ENCODE results near the gene ZNF407.

DNA sequence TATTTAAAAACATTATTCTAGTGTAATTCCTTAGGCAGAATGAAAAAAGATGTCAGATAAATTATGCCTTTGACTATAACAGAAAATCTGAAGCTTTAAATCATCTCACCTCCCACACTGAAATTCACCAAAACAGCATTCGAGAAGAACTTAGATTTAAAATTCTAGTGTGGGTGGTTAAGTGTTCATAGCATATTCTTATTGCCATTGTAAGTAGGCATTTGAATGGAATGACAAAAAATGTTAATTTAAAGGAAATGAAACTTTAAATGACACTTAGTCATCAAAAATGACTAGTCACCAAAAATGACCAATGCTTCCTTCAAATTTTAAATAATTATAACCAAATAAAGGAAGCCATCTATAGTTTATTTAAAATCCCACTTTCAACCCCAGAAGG, 7.0 kb upstream of the ZNF407 start:
- TF ChIP-seq, protein P1, sequence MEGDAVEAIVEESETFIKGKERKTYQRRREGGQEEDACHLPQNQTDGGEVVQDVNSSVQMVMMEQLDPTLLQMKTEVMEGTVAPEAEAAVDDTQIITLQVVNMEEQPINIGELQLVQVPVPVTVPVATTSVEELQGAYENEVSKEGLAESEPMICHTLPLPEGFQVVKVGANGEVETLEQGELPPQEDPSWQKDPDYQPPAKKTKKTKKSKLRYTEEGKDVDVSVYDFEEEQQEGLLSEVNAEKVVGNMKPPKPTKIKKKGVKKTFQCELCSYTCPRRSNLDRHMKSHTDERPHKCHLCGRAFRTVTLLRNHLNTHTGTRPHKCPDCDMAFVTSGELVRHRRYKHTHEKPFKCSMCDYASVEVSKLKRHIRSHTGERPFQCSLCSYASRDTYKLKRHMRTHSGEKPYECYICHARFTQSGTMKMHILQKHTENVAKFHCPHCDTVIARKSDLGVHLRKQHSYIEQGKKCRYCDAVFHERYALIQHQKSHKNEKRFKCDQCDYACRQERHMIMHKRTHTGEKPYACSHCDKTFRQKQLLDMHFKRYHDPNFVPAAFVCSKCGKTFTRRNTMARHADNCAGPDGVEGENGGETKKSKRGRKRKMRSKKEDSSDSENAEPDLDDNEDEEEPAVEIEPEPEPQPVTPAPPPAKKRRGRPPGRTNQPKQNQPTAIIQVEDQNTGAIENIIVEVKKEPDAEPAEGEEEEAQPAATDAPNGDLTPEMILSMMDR (conservative IDR thresholded peaks at IDR 0.05; ENCODE audit: low read depth in 2 of 2) = no peak
- TF ChIP-seq POLR2AphosphoS5 (IDR thresholded peaks at IDR 0.05; ENCODE audit: low read depth) = no peak
- TF ChIP-seq CREB1 (CRISPR knock-in tag; IDR thresholded peaks at IDR 0.05; ENCODE audit: low read depth) = no peak
- TF ChIP-seq, protein P2, sequence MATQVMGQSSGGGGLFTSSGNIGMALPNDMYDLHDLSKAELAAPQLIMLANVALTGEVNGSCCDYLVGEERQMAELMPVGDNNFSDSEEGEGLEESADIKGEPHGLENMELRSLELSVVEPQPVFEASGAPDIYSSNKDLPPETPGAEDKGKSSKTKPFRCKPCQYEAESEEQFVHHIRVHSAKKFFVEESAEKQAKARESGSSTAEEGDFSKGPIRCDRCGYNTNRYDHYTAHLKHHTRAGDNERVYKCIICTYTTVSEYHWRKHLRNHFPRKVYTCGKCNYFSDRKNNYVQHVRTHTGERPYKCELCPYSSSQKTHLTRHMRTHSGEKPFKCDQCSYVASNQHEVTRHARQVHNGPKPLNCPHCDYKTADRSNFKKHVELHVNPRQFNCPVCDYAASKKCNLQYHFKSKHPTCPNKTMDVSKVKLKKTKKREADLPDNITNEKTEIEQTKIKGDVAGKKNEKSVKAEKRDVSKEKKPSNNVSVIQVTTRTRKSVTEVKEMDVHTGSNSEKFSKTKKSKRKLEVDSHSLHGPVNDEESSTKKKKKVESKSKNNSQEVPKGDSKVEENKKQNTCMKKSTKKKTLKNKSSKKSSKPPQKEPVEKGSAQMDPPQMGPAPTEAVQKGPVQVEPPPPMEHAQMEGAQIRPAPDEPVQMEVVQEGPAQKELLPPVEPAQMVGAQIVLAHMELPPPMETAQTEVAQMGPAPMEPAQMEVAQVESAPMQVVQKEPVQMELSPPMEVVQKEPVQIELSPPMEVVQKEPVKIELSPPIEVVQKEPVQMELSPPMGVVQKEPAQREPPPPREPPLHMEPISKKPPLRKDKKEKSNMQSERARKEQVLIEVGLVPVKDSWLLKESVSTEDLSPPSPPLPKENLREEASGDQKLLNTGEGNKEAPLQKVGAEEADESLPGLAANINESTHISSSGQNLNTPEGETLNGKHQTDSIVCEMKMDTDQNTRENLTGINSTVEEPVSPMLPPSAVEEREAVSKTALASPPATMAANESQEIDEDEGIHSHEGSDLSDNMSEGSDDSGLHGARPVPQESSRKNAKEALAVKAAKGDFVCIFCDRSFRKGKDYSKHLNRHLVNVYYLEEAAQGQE (IDR thresholded peaks at IDR 0.05; ENCODE audit: unreplicated experiment) = no peak
- TF ChIP-seq, protein P3, sequence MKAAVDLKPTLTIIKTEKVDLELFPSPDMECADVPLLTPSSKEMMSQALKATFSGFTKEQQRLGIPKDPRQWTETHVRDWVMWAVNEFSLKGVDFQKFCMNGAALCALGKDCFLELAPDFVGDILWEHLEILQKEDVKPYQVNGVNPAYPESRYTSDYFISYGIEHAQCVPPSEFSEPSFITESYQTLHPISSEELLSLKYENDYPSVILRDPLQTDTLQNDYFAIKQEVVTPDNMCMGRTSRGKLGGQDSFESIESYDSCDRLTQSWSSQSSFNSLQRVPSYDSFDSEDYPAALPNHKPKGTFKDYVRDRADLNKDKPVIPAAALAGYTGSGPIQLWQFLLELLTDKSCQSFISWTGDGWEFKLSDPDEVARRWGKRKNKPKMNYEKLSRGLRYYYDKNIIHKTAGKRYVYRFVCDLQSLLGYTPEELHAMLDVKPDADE (IDR thresholded peaks at IDR 0.05) = no peak
- TF ChIP-seq EZH2 (IDR thresholded peaks at IDR 0.05; ENCODE audit: low read depth, unreplicated experiment) = no peak
- no peak for TF ChIP-seq EZH2phosphoT487 (IDR thresholded peaks at IDR 0.05; ENCODE audit: unreplicated experiment)
- TF ChIP-seq ZNF331 (CRISPR knock-in tag; IDR thresholded peaks at IDR 0.05; ENCODE audit: low read depth) = no peak
- no peak for TF ChIP-seq JUNB (IDR thresholded peaks at IDR 0.05; ENCODE audit: unreplicated experiment)
- no peak for TF ChIP-seq ZNF114 (CRISPR knock-in tag; IDR thresholded peaks at IDR 0.05)
- TF ChIP-seq, protein P4, sequence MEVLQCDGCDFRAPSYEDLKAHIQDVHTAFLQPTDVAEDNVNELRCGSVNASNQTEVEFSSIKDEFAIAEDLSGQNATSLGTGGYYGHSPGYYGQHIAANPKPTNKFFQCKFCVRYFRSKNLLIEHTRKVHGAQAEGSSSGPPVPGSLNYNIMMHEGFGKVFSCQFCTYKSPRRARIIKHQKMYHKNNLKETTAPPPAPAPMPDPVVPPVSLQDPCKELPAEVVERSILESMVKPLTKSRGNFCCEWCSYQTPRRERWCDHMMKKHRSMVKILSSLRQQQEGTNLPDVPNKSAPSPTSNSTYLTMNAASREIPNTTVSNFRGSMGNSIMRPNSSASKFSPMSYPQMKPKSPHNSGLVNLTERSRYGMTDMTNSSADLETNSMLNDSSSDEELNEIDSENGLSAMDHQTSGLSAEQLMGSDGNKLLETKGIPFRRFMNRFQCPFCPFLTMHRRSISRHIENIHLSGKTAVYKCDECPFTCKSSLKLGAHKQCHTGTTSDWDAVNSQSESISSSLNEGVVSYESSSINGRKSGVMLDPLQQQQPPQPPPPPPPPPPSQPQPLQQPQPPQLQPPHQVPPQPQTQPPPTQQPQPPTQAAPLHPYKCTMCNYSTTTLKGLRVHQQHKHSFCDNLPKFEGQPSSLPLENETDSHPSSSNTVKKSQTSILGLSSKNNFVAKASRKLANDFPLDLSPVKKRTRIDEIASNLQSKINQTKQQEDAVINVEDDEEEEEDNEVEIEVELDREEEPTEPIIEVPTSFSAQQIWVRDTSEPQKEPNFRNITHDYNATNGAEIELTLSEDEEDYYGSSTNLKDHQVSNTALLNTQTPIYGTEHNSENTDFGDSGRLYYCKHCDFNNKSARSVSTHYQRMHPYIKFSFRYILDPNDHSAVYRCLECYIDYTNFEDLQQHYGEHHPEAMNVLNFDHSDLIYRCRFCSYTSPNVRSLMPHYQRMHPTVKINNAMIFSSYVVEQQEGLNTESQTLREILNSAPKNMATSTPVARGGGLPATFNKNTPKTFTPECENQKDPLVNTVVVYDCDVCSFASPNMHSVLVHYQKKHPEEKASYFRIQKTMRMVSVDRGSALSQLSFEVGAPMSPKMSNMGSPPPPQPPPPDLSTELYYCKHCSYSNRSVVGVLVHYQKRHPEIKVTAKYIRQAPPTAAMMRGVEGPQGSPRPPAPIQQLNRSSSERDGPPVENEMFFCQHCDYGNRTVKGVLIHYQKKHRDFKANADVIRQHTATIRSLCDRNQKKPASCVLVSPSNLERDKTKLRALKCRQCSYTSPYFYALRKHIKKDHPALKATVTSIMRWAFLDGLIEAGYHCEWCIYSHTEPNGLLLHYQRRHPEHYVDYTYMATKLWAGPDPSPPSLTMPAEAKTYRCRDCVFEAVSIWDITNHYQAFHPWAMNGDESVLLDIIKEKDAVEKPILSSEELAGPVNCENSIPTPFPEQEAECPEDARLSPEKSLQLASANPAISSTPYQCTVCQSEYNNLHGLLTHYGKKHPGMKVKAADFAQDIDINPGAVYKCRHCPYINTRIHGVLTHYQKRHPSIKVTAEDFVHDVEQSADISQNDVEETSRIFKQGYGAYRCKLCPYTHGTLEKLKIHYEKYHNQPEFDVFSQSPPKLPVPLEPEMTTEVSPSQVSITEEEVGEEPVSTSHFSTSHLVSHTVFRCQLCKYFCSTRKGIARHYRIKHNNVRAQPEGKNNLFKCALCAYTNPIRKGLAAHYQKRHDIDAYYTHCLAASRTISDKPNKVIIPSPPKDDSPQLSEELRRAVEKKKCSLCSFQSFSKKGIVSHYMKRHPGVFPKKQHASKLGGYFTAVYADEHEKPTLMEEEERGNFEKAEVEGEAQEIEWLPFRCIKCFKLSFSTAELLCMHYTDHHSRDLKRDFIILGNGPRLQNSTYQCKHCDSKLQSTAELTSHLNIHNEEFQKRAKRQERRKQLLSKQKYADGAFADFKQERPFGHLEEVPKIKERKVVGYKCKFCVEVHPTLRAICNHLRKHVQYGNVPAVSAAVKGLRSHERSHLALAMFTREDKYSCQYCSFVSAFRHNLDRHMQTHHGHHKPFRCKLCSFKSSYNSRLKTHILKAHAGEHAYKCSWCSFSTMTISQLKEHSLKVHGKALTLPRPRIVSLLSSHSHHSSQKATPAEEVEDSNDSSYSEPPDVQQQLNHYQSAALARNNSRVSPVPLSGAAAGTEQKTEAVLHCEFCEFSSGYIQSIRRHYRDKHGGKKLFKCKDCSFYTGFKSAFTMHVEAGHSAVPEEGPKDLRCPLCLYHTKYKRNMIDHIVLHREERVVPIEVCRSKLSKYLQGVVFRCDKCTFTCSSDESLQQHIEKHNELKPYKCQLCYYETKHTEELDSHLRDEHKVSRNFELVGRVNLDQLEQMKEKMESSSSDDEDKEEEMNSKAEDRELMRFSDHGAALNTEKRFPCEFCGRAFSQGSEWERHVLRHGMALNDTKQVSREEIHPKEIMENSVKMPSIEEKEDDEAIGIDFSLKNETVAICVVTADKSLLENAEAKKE (CRISPR knock-in tag; IDR thresholded peaks at IDR 0.05) = no peak
- no peak for TF ChIP-seq NANOG (IDR thresholded peaks at IDR 0.05; ENCODE audit: borderline replicate concordance)
